Activated CD4-positive, alpha-beta T cell treated with anti-CD3 and anti-CD28 coated beads, Interleukin-2, amount 10 ng/mL, durations not matched to agents 24 days and 14 days (primary cell): Measurements from ENCODE around the gene C11orf98. TPM values are rescaled to one million over a fixed set of nuclear protein-coding genes. Genes with fewer than 3 reads are reported as not detected.
"Not testable (repeated sequence)": the region's sequence is repeated elsewhere in the genome, so short reads cannot be mapped to it uniquely, and the experiment has no call there.

Source experiments
- DNase-seq: peaks from one replicate; pipeline ENCODE4 v3.0.0; 2022
- H3K27ac Mint-ChIP-seq: one replicate; pipeline ENCODE4 v1.8.0; 2022; ENCODE audit warnings: mild to moderate bottlenecking, mixed read lengths
- H3K27me3 Mint-ChIP-seq: one replicate; pipeline ENCODE4 v1.8.0; 2022; ENCODE audit warnings: mixed read lengths
- H3K36me3 Mint-ChIP-seq: one replicate; pipeline ENCODE4 v1.8.0; 2022; ENCODE audit warnings: low read depth, mild to moderate bottlenecking, mixed read lengths
- H3K4me1 Mint-ChIP-seq: one replicate; pipeline ENCODE4 v1.8.0; 2021; ENCODE audit warnings: mixed read lengths
- H3K4me3 Mint-ChIP-seq: one replicate; pipeline ENCODE4 v1.8.0; 2022; ENCODE audit warnings: mild to moderate bottlenecking, moderate library complexity, mixed read lengths
- H3K9me3 Mint-ChIP-seq: one replicate; pipeline ENCODE4 v1.8.0; 2021; ENCODE audit warnings: mixed read lengths
- intact Hi-C: fragments of 100-400 bp; cut with micrococcal nuclease; formaldehyde crosslinking; loops from one replicate; pipeline ENCODE4 v1.15.1; 2023
- total RNA-seq: library from RNA; stranded (reverse); gene quantifications from 2 replicates; pipeline ENCODE4 v1.2.3, GENCODE V29; 2022

Gene C11orf98
- total RNA-seq, 1 donor from 2014 or later: 147 TPM

DNA sequence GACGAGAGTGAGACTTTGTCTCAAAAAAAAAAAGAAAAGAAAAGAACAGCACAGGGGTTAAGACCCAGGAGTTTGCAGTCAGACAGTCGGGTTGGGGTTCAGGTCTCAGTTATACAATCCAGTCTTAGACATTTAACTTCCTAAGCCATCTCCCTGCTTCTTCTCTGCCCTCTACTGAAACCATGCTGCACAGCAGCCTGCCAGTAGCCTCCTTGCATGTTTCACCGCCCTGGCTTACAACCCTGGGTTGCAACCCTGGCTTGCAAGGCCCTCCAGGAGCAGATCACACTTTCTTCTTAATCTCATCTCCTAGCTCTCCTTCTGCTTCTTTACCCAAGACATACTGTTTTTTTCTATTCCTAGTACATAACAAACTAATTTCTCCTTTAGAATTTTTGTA lies 37.3 kb downstream of the C11orf98 start:
- H3K4me3 Mint-ChIP-seq: no peak overlapping the region
- H3K4me1 Mint-ChIP-seq: peaks cover 7% of the 10 kb centered on the region
- peaks cover 67% of the 10 kb centered on the region for H3K36me3 Mint-ChIP-seq
- intact Hi-C loops: no loop called here
- DNase-seq: no peak
- no peak overlapping the region for H3K27ac Mint-ChIP-seq
- no peaks in the 10 kb centered on the region for H3K27me3 Mint-ChIP-seq
- no peaks in the 10 kb centered on the region for H3K9me3 Mint-ChIP-seq

DNA sequence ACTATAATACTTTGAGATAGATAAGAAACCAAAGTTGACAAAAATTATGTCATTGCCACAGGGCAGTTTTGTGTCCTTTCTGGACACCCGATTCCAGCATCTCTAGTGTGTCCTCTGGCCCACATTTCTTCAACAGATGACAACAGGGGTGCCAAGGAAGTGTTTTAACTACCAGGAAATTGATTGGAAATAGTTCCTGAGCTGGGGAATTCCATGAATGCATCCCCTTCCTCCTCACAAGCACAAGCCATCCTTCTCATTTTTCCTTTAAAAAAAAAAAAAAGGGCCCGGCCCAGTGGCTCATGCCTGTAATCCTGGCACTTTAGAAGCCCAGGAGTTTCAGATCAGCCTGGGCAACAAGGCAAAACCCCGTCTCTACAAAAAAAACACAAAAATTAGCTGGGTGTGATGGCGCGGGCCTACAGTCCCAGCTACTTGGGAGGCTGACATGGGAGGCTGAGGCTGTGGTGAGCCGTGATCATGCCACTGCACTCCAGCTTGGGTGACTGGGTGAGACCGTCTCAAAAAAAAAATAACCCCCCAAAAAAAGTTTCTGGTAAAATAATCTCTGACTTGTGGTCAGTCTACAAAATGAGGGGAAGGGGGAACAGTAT lies 42.4 kb downstream of the C11orf98 start:
- intact Hi-C loops: loop anchor here (1.0 to 2.0 kb wide), 6 partner anchors 10 to 42 kb away; partner anchors contain the start of genes C11orf98, CSKMT, EML3 and GANAB
- H3K36me3 Mint-ChIP-seq: peaks cover 52% of the 10 kb centered on the region
- peak overlapping the region; percentile 97 for H3K4me3 Mint-ChIP-seq
- peaks cover 1% of the 10 kb centered on the region for H3K27me3 Mint-ChIP-seq
- H3K4me1 Mint-ChIP-seq: peaks cover 25% of the 10 kb centered on the region
- DNase-seq: no peak
- no peaks in the 10 kb centered on the region for H3K9me3 Mint-ChIP-seq
- H3K27ac Mint-ChIP-seq: peak overlapping the region; percentile 99

DNA sequence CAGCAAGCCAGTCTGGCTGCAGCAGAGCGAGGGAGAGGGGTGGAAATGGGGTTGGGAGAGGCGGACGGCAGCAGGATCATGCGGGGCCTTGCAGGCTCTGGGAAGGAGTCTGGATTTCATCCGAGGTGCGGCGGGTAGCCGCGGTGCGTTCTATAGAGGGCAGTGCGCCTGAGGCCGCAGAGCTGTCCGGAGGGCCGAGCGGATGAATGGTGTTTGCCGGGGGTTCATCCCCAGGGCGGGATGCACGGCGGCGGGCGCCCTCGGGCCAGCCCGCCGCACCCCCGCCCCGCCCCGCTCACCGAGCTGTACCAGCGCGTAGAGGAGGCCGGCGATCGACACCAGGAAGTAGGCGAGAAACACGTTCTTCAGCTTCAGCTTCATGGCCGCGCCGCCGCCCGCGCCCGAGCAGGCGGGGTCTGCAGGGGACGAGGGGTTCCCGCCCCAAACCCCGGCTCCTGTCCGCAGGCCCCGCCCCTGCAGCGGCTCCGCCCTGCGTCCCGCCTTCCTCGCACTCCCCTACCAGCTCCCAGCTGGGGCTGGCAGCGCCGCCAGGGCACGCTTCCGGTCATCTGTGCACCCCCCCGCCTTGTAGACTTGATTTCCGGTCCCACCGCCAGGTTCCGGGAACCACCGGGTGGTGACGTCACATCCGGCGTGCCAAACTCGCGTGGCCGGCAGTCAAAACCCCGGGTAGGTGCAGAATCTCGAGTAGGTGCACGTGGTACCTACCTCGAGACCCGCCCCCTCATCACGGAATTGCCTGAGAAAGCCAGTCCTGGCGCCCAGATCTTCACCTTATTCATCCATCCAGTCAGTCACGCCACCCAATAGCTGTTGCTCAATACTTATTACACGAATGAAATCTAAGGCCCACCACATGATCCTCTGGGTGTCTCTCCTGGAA lies 43.2 kb downstream of the C11orf98 start, which contains the start of gene B3GAT3:
TSS of gene B3GAT3 (minus strand) at position 420 of the 904 bp plus-strand sequence. CDS start at position 381, 39 bp downstream.
- peak; percentile 99 for DNase-seq
- intact Hi-C loops: loop anchor here (1.0 to 2.0 kb wide), 6 partner anchors 10 to 43 kb away; partner anchors contain the start of genes C11orf98, CSKMT, EML3 and GANAB
- Mint-ChIP-seq H3K4me1 (peaks cover 25% of the 10 kb centered on the region), H3K36me3 (peaks cover 49% of the 10 kb centered on the region), H3K27ac (peak within 1 kb of the TSS; percentile 99), H3K27me3 (peaks cover 1% of the 10 kb centered on the region), H3K4me3 (peak within 1 kb of the TSS; percentile 97), H3K9me3 (no peaks in the 10 kb centered on the region)

DNA sequence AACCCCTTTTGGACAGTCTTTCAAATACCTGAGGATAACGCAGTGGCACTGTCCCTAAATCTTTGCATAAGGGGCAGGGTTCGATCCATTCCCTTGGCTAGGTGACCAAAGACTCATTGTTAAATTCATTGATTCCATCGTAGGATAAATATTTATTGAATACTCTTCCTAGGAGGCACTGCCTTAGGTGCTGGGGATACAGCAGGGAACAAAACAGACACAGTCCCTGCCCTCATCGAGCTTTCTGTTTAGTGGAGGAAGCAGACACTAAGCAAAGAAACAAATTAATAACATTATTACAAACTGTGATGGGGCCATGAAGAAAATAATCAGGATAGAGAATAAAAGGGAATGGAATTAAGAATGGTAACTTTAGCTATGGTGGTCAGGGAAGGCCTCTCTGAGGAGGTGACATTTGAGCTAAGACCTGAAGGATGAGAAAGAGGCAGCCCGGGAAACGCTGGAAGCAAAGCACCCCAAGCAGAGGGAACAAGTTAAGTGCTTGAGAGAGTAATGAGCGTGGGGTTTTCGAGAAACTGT lies 43.9 kb downstream of the C11orf98 start:
- Mint-ChIP-seq H3K27me3 (peaks cover 1% of the 10 kb centered on the region), H3K4me1 (peaks cover 25% of the 10 kb centered on the region), H3K9me3 (no peaks in the 10 kb centered on the region), H3K36me3 (peaks cover 48% of the 10 kb centered on the region), H3K4me3 (peak overlapping the region; percentile 97), H3K27ac (peak overlapping the region; percentile 99)
- DNase-seq: no peak
- intact Hi-C loops: no loop called here

DNA sequence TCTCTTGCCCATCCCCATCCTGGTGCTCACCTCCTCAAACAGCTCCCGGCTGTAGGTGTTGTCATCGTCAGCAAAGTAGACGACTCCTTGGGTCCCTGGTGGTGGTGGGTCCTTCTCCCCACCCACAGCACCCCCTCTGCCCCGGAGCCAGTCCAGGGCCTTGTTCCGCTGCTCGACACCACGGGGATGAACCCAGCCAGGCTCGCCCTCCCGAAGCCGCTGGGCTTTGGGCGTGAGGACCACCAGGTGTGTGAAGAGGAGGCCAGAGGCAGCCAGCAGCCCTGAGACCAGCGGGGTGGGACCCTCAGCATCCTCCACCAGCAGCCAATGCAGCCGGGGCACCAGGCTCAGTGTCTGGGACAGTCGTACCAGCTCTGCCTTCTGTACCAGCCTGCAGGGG lies 48.1 kb downstream of the C11orf98 start:
- H3K4me3 Mint-ChIP-seq, H3K27me3 Mint-ChIP-seq, H3K9me3 Mint-ChIP-seq, H3K27ac Mint-ChIP-seq, DNase-seq, intact Hi-C loops: not testable (repeated sequence)
- H3K4me1 Mint-ChIP-seq: peaks cover 32% of the 10 kb centered on the region
- H3K36me3 Mint-ChIP-seq: peaks cover 38% of the 10 kb centered on the region

DNA sequence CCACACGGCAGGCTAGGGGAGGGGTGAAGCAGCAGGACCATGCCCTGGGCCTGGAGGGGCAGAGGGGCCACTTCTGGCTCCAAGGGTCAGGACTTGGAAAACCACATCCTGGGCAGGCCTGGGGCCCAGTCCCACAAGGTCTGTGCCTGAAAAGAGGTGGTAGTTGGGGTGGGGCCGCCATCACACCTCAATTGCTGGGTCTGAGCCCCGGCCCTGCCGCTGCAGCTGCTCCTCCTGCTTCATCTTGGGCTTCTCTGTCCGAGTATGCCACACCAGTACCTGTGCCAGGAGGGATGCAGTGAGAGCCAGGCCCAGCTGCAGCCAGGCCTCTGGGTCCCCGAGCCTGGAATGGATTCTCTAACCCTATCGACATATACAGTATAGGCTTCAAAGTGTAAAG lies 49.5 kb downstream of the C11orf98 start:
- intact Hi-C loops: no loop called here
- no peak overlapping the region for H3K27ac Mint-ChIP-seq
- peaks cover 33% of the 10 kb centered on the region for H3K36me3 Mint-ChIP-seq
- no peak overlapping the region for H3K4me3 Mint-ChIP-seq
- no peaks in the 10 kb centered on the region for H3K27me3 Mint-ChIP-seq
- H3K4me1 Mint-ChIP-seq: peaks cover 36% of the 10 kb centered on the region
- no peaks in the 10 kb centered on the region for H3K9me3 Mint-ChIP-seq
- DNase-seq: no peak

DNA sequence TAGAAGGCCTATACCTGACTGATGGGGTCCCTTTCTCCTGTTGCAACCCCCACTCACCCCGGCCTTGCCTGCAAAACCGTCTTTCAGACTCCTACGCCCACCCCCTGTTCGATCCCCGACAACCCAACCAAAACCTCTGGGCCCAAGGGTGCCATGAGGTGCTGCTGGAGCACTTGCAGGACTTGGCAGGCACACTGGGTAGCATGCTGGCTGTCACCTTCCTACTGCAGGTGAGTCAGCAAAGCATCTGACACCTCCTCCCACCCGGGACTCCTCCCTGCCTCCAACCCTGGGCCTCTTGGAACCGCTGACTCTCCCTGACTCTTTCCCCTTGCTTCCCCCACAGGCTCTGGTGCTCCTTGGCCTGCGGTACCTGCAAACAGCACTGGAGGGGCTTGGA lies 50.7 kb downstream of the C11orf98 start:
- DNase-seq: no peak
- H3K4me1 Mint-ChIP-seq: peaks cover 40% of the 10 kb centered on the region

DNA sequence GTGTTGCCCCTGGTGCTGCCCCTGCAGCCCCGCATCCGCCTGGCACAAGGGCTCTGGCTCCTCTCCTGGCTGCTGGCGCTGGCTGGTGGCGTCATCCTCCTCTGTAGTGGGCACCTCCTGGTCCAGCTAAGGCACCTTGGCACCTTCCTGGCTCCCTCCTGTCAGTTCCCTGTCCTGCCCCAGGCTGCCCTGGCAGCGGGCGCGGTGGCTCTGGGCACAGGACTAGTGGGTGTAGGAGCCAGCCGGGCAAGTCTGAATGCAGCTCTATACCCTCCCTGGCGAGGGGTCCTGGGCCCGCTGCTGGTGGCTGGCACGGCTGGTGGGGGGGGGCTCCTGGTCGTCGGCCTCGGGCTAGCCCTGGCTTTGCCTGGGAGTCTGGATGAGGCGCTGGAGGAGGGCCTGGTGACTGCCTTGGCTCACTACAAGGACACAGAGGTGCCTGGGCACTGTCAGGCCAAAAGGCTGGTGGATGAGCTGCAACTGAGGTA lies 51.7 kb downstream of the C11orf98 start:
- no peak for DNase-seq
- intact Hi-C loops: loop anchor here (1.0 to 5.0 kb wide), 5 partner anchors 33 to 269 kb away; partner anchors contain the start of genes BSCL2, C11orf98, CSKMT and GANAB
- Mint-ChIP-seq H3K4me3 (peak overlapping the region; percentile 56), H3K36me3 (peaks cover 38% of the 10 kb centered on the region), H3K27me3 (no peaks in the 10 kb centered on the region), H3K9me3 (no peaks in the 10 kb centered on the region), H3K27ac (peak overlapping the region; percentile 83), H3K4me1 (peaks cover 40% of the 10 kb centered on the region)

More for the DNA sequence above, 50.7 kb downstream of the C11orf98 start:
- Mint-ChIP-seq H3K27me3 (no peaks in the 10 kb centered on the region), H3K36me3 (peaks cover 37% of the 10 kb centered on the region), H3K27ac (peak overlapping the region; percentile 90), H3K9me3 (no peaks in the 10 kb centered on the region), H3K4me3 (peak overlapping the region; percentile 37)
- intact Hi-C loops: loop anchor here (5.0 kb wide), 2 partner anchors 93 to 268 kb away; partner anchors contain the start of genes BSCL2, GNG3 and SLC3A2

Other genes with a start within 250 kb of the C11orf98 start
- gene SCGB1A1, start 246.2 kb downstream of the C11orf98 start, total RNA-seq: not detected in 2 replicates
- gene AHNAK, start 118.4 kb downstream of the C11orf98 start, total RNA-seq: 88.8 and 91.5 TPM in 2 replicates
- 1,271 and 1,309 TPM in 2 replicates for gene EEF1G, start 91.3 kb downstream of the C11orf98 start, total RNA-seq
- 45.3 and 50.9 TPM in 2 replicates for gene TUT1, start 73.7 kb downstream of the C11orf98 start, total RNA-seq
- gene MTA2, start 63.3 kb downstream of the C11orf98 start, total RNA-seq: 219 and 220 TPM in 2 replicates
- 161 and 166 TPM in 2 replicates for gene EML3, start 52.4 kb downstream of the C11orf98 start, total RNA-seq
- 2.3 and 3.1 TPM in 2 replicates for gene ROM1, start 52.0 kb downstream of the C11orf98 start, total RNA-seq
- 80.3 and 91.4 TPM in 2 replicates for gene B3GAT3, start 43.2 kb downstream of the C11orf98 start, total RNA-seq
- gene GANAB, start 18.6 kb downstream of the C11orf98 start, total RNA-seq: 251 and 257 TPM in 2 replicates
- 36.5 and 36.6 TPM in 2 replicates for gene INTS5, start 11.9 kb downstream of the C11orf98 start, total RNA-seq
- 59.5 and 60.9 TPM in 2 replicates for gene CSKMT, start 102 bp upstream of the C11orf98 start, total RNA-seq
- 8.6 and 9.4 TPM in 2 replicates for gene UQCC3, start 6.5 kb upstream of the C11orf98 start, total RNA-seq
- gene LBHD1, start 7.1 kb upstream of the C11orf98 start, total RNA-seq: 21.5 and 23.0 TPM in 2 replicates
- 118 and 121 TPM in 2 replicates for gene UBXN1, start 13.9 kb upstream of the C11orf98 start, total RNA-seq
- gene LRRN4CL, start 24.3 kb upstream of the C11orf98 start, total RNA-seq: 0.16 and 0.17 TPM in 2 replicates
- gene BSCL2, start 42.2 kb upstream of the C11orf98 start, total RNA-seq: 29.6 and 32.4 TPM in 2 replicates
- gene GNG3, start 42.5 kb upstream of the C11orf98 start, total RNA-seq: 0.24 TPM in 1 of 2 replicates, not detected in the other
- 60.5 and 60.6 TPM in 2 replicates for gene HNRNPUL2, start 62.2 kb upstream of the C11orf98 start, total RNA-seq
- 32.7 and 33.3 TPM in 2 replicates for gene TTC9C, start 63.3 kb upstream of the C11orf98 start, total RNA-seq
- gene ZBTB3, start 89.0 kb upstream of the C11orf98 start, total RNA-seq: 7.5 and 11.1 TPM in 2 replicates
- 138 and 155 TPM in 2 replicates for gene POLR2G, start 96.4 kb upstream of the C11orf98 start, total RNA-seq
- 20.1 and 20.2 TPM in 2 replicates for gene TAF6L, start 106.2 kb upstream of the C11orf98 start, total RNA-seq
- 32.9 and 36.3 TPM in 2 replicates for gene TMEM179B, start 122.2 kb upstream of the C11orf98 start, total RNA-seq
- gene TMEM223, start 126.8 kb upstream of the C11orf98 start, total RNA-seq: 15.0 and 16.5 TPM in 2 replicates
- 133 and 147 TPM in 2 replicates for gene NXF1, start 140.2 kb upstream of the C11orf98 start, total RNA-seq
- 28.1 and 33.5 TPM in 2 replicates for gene STX5, start 166.8 kb upstream of the C11orf98 start, total RNA-seq
- gene TEX54, start 167.6 kb upstream of the C11orf98 start, total RNA-seq: 0.79 and 2.0 TPM in 2 replicates
- gene WDR74, start 174.4 kb upstream of the C11orf98 start, total RNA-seq: 145 and 153 TPM in 2 replicates
- gene SLC3A2, start 215.7 kb upstream of the C11orf98 start, total RNA-seq: 364 and 379 TPM in 2 replicates